Fibroblast of lung (primary cell): ENCODE measurements around the gene ARL15. TPM values are rescaled to one million over a fixed set of nuclear protein-coding genes. Genes with fewer than 3 reads are reported as not detected.

ENCODE experiments used
- DNase-seq, 2 donors: peaks; one replicate each; pipeline versions ENCODE4 v3.0.0 to v3.0.0-alpha.2; 2010; ENCODE audit warnings: low read depth in 2 of 2
- H2AFZ ChIP-seq: 2 replicates; pipeline ENCODE4 v1.5.1; 2012; ENCODE audit warnings: low read length, control low read depth, inconsistent platforms
- H3K27ac ChIP-seq: 2 replicates; pipeline ENCODE4 v1.5.1; 2011; ENCODE audit warnings: low read length, control low read depth; ENCODE audit not compliant: insufficient read depth
- H3K27me3 ChIP-seq: 2 replicates; pipeline ENCODE4 v1.5.1; 2011; ENCODE audit warnings: mild to moderate bottlenecking, low read length; ENCODE audit not compliant: control insufficient read depth, insufficient read depth
- H3K36me3 ChIP-seq: 2 replicates; pipeline ENCODE4 v1.5.1; 2011; ENCODE audit warnings: low read length; ENCODE audit not compliant: control insufficient read depth, insufficient read depth
- H3K4me1 ChIP-seq: 2 replicates; pipeline ENCODE4 v1.5.1; 2011; ENCODE audit warnings: low read length; ENCODE audit not compliant: control insufficient read depth, insufficient read depth; ENCODE audit errors: extremely low read depth
- H3K4me2 ChIP-seq: 2 replicates; pipeline ENCODE4 v1.5.1; 2011; ENCODE audit warnings: low read length, control low read depth; ENCODE audit not compliant: insufficient read depth; ENCODE audit errors: extremely low read depth
- H3K4me3 ChIP-seq, 4 experiments: fragments of 200-600 bp in 1 of 4; sonication (generic) in 1 of 4; replicated peaks in 1 of 4; 2 replicates each; pipeline ENCODE4 v1.5.1; 2011 to 2016; ENCODE audit warnings: low read length in 4 of 4, low read depth in 3 of 4, mild to moderate bottlenecking in 3 of 4, control low read depth in 2 of 4, inconsistent platforms in 1 of 4, mixed read lengths in 1 of 4; ENCODE audit not compliant: insufficient read depth in 1 of 4; ENCODE audit errors: control extremely low read depth in 1 of 4
- H3K79me2 ChIP-seq: 2 replicates; pipeline ENCODE4 v1.5.1; 2012; ENCODE audit warnings: mild to moderate bottlenecking, low read length, inconsistent platforms; ENCODE audit not compliant: control insufficient read depth, insufficient read depth
- H3K9ac ChIP-seq: 2 replicates; pipeline ENCODE4 v1.5.1; 2011; ENCODE audit warnings: mild to moderate bottlenecking, low read length, control low read depth; ENCODE audit not compliant: insufficient read depth
- H3K9me3 ChIP-seq: 2 replicates; pipeline ENCODE4 v1.5.1; 2012; ENCODE audit warnings: low read depth, low read length; ENCODE audit not compliant: control insufficient read depth, insufficient read depth
- H4K20me1 ChIP-seq: 2 replicates; pipeline ENCODE4 v1.5.1; 2011; ENCODE audit warnings: low read length; ENCODE audit not compliant: control insufficient read depth, insufficient read depth; ENCODE audit errors: extremely low read depth
- EZH2 ChIP-seq: IDR thresholded peaks from 2 replicates; pipeline ENCODE4 v1.5.1; 2012; ENCODE audit warnings: low read length, control low read depth, mild to moderate bottlenecking; ENCODE audit errors: missing control alignments
- polyA plus RNA-seq, 2 donors: library from polyadenylated mRNA; depleted of rRNA in 1 of 2; stranded (reverse) in 1 of 2; unstranded in 1 of 2; fragments of >200 nt; gene quantifications; 2 replicates each; pipeline ENCODE4 v1.2.1, GENCODE V29; 2011 to 2012; ENCODE audit warnings: missing spikeins in 1 of 2
- total RNA-seq: library from RNA; depleted of rRNA; stranded (reverse); fragments of >200 nt; gene quantifications from 2 replicates; pipeline ENCODE4 v1.2.1, GENCODE V29; 2014
- TF ChIP-seq, protein P1 (sequence below), 2 donors: IDR thresholded peaks in 1 of 2; conservative IDR thresholded peaks in 1 of 2; 1 replicate in 1 of 2; 2 replicates in 1 of 2; pipeline ENCODE4 v1.5.1; 2011 to 2012; ENCODE audit warnings: low read length in 2 of 2, control low read depth in 1 of 2, inconsistent platforms in 1 of 2, low read depth in 1 of 2, mild to moderate bottlenecking in 1 of 2

Gene ARL15
- total and polyA plus RNA-seq, 2 donors (not counting 1 experiment from before 2014, with no cell fraction given) = 20.6 to 28.7 TPM

DNA sequence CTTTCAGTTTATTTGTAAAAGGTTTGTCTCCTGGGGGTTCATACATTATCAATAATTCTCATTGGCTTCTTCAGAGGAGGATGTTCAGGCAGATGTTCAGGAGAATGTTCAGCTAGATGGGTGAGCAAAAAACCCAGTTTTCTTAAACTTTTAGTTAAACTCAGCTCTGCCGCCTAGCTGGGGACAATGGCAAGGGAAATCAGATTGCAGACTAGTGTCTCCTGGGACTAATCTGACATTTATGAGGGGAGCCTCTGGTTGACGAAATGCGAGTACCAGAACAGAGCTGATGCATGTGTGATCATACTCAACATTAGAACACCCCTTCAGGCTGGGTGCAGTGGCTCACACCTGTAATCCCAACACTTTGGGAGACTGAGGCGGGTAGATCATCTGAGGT, 314.4 kb downstream of the ARL15 start:
- H2AFZ ChIP-seq = no peak overlapping the region
- H3K9ac ChIP-seq = no peak overlapping the region
- no peaks in the 10 kb centered on the region for H3K79me2 ChIP-seq
- H3K4me1 ChIP-seq = peaks cover 4% of the 10 kb centered on the region
- no peak overlapping the region for H3K4me2 ChIP-seq
- H3K27ac ChIP-seq = no peak overlapping the region
- no peak for TF ChIP-seq EZH2
- TF ChIP-seq, protein P1, sequence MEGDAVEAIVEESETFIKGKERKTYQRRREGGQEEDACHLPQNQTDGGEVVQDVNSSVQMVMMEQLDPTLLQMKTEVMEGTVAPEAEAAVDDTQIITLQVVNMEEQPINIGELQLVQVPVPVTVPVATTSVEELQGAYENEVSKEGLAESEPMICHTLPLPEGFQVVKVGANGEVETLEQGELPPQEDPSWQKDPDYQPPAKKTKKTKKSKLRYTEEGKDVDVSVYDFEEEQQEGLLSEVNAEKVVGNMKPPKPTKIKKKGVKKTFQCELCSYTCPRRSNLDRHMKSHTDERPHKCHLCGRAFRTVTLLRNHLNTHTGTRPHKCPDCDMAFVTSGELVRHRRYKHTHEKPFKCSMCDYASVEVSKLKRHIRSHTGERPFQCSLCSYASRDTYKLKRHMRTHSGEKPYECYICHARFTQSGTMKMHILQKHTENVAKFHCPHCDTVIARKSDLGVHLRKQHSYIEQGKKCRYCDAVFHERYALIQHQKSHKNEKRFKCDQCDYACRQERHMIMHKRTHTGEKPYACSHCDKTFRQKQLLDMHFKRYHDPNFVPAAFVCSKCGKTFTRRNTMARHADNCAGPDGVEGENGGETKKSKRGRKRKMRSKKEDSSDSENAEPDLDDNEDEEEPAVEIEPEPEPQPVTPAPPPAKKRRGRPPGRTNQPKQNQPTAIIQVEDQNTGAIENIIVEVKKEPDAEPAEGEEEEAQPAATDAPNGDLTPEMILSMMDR (conservative IDR thresholded peaks at IDR 0.05 in 1 of 2, IDR thresholded peaks at IDR 0.05 in 1 of 2; ENCODE audit: low read depth in 1 of 2, low read length in 2 of 2) = peak in 1 of 2 donors; percentile 9
- H3K27me3 ChIP-seq = no peaks in the 10 kb centered on the region
- H3K9me3 ChIP-seq = no peaks in the 10 kb centered on the region
- DNase-seq = no peak
- no peaks in the 10 kb centered on the region for H4K20me1 ChIP-seq
- no peak overlapping the region for H3K4me3 ChIP-seq
- H3K36me3 ChIP-seq = no peaks in the 10 kb centered on the region

DNA sequence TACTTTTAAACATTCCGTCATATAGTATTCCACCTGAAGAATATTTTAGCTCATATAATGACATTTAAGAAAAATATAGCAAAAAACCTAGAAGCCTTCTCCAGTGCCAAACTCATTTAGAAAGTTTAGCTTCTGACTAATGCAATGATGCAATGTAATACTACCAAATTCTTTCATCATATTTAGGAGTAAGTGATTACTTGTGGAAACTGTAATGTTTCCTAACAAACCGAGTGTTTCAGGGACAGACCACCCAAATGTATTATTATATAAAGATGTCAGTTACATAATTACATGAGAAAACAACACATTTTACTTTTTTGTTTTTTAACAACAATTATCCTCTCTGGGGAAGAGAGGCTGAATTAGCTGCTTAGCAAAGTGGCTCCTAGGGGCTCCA, 316.2 kb downstream of the ARL15 start:
- Histone ChIP-seq H3K27ac (no peak overlapping the region), H3K36me3 (no peaks in the 10 kb centered on the region), H3K9ac (no peak overlapping the region), H3K4me2 (no peak overlapping the region), H3K27me3 (no peaks in the 10 kb centered on the region), H3K4me1 (peaks cover 4% of the 10 kb centered on the region), H2AFZ (no peak overlapping the region), H3K9me3 (no peaks in the 10 kb centered on the region), H4K20me1 (no peaks in the 10 kb centered on the region), H3K4me3 (no peak overlapping the region), H3K79me2 (no peaks in the 10 kb centered on the region)
- peak; percentile 62 to 88 for DNase-seq
- TF ChIP-seq, protein P1 (conservative IDR thresholded peaks at IDR 0.05 in 1 of 2, IDR thresholded peaks at IDR 0.05 in 1 of 2; ENCODE audit: low read depth in 1 of 2, low read length in 2 of 2) = no peak
- TF ChIP-seq EZH2 = no peak

DNA sequence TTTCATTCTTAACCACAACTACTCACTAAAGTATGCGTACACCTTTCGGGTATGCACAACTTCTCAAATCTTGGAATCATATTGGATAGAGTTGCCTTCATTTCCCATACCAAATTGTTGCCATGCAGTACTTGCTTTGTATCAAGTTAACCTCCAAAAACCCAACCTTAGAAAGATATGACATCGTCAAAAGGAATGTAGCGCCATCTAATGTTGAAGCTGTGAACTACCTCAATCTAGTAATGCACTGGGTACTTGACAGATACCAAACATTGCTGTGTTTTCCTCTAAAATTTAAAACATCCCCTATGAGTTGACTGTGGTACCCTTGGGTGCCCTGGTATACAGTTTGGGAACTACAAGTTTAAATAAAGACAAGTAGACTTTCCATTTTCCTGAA, 318.4 kb downstream of the ARL15 start:
- no peak overlapping the region for H3K4me2 ChIP-seq
- H2AFZ ChIP-seq = no peak overlapping the region
- H3K79me2 ChIP-seq = no peaks in the 10 kb centered on the region
- no peak overlapping the region for H3K9ac ChIP-seq
- no peak for TF ChIP-seq EZH2
- TF ChIP-seq, protein P1 (conservative IDR thresholded peaks at IDR 0.05 in 1 of 2, IDR thresholded peaks at IDR 0.05 in 1 of 2; ENCODE audit: low read depth in 1 of 2, low read length in 2 of 2) = peak; percentile 23 to 25
- H3K27me3 ChIP-seq = no peaks in the 10 kb centered on the region
- DNase-seq = peak in 1 of 2 donors; percentile 15
- H3K9me3 ChIP-seq = no peaks in the 10 kb centered on the region
- no peaks in the 10 kb centered on the region for H4K20me1 ChIP-seq
- no peaks in the 10 kb centered on the region for H3K36me3 ChIP-seq
- peaks cover 4% of the 10 kb centered on the region for H3K4me1 ChIP-seq
- H3K4me3 ChIP-seq = no peak overlapping the region
- no peak overlapping the region for H3K27ac ChIP-seq
